Caki2 (cell line): Measurements from ENCODE around the gene SLC17A2. TPM values are rescaled to one million over a fixed set of nuclear protein-coding genes. Genes with fewer than 3 reads are reported as not detected.

Source experiments
- DNase-seq: peaks from one replicate; pipeline ENCODE4 v3.0.0-alpha.2; 2015; ENCODE audit warnings: low read depth
- in situ Hi-C: cut with HindIII; loops from 2 replicates; pipeline ENCODE4 v1.10.0; 2016; ENCODE audit warnings: low sequenced_read_pairs, low pct_unique_long_range_greater_than_20kb, mixed read lengths
- total RNA-seq: library from RNA; depleted of rRNA; stranded (reverse); fragments of >200 nt; shearing (Covaris generic); gene quantifications from 2 replicates; pipeline ENCODE4 v1.2.3, GENCODE V29; 2014; ENCODE audit warnings: low replicate concordance; rRNA removed

SLC17A2 gene, protein sequence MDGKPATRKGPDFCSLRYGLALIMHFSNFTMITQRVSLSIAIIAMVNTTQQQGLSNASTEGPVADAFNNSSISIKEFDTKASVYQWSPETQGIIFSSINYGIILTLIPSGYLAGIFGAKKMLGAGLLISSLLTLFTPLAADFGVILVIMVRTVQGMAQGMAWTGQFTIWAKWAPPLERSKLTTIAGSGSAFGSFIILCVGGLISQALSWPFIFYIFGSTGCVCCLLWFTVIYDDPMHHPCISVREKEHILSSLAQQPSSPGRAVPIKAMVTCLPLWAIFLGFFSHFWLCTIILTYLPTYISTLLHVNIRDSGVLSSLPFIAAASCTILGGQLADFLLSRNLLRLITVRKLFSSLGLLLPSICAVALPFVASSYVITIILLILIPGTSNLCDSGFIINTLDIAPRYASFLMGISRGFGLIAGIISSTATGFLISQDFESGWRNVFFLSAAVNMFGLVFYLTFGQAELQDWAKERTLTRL
- total RNA-seq: not detected in 2 replicates

DNA sequence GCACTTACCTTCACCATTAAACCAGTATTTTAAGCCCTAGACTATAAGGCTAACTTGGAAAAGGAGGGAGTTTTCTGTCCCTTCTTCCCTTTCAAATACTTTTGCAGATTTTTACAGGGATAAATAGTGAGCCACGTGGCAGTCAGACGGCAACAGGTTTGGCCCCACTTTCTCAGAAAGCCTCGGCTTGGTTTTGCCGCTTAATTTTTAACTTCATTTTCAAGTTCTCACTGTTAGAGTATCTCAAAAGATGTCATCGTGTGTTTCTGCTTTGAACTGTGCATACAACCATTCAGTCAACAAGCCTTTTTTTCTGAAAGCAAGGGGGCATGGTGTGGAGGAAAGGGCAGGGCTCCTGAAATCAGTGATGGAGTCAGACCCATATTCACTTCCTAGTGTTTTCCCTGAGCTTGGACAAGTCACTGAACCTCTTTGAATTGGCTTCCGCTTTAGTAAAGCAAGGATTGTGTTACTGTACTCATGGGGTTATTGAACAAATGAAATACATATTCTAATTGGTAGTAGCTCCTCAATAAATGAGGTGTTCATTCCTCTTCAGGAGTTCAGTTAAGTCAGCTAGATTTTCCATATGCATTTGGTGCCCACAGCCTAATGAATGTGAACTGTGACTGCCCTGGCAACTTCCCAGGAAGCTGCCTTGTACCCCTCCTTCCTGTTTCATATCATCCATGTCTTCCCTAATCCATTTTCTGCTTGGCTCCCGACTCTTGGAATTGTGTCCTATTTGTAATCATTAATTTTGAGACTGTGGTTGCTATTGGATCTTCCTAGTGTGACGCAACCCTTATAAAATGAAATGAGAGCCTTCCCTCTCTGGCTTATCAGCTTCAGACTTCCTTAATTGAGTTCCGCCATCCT is at the start of gene SLC17A2:
TSS of gene SLC17A2 (minus strand) at position 160 of the 879 bp plus-strand sequence. CDS start 4,895 bp downstream, outside the sequence.
- DNase-seq: no peak
- in situ Hi-C loops: no loop called here

DNA sequence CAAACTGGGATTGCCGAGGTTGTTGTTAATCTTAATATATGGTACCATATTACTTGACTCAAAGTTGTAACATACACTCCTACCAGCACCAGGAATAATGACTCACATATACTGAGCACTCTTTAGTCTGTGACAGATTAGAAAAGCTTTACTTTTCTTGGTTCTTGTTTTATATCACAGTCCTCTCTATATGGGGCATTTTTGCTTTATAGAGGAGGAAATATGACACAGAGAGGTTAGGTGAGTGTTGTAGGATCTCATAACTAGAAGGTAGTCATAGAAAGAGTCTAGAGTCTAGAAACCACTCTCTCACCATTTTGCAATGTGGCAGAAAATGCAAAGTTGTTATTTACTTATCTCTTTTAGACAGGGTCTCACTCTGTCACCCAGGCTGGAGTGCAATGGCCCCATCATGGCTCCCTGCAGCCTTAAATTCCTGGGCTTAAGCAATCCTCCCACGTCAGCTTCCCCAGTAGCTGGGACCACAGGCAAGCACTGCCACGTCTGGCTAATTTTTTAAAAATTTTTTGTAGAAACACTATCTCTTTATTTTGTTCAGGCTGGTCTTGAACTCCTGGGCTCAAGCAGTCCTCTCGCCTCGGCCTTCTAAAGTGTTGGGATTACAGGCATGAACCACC is 45.6 kb upstream of the SLC17A2 start:
- in situ Hi-C loops: no loop called here
- DNase-seq: no peak

DNA sequence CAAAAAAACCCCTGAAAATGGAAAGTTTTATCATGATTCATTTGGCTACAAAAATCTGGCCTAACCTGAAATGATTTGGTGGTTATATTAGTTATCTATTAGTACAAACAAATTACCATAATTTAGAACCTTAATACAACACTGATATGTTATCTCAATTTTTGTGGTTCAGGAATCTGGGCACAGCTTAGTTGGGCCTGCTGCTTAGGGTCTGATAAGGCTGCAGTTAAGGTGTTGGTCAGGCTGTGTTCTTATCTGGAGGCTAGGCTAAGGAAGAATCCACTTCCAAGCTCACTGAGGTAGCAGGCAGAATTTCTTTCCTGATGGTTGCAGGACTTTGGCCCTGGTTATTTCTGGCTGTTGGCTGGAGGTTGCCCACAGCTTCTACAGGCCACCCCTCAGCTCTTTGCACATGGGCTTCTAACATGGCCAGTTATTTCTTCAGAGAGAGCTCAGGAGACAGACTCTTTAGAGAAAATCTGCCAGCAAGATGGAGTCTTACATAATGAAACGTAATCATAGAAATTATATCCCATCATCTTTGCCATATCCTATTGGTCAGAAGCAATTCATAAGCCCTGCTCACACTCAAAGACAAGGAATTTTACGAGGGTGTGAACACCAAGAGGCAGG is 43.5 kb upstream of the SLC17A2 start:
- in situ Hi-C loops: no loop called here
- DNase-seq: no peak

DNA sequence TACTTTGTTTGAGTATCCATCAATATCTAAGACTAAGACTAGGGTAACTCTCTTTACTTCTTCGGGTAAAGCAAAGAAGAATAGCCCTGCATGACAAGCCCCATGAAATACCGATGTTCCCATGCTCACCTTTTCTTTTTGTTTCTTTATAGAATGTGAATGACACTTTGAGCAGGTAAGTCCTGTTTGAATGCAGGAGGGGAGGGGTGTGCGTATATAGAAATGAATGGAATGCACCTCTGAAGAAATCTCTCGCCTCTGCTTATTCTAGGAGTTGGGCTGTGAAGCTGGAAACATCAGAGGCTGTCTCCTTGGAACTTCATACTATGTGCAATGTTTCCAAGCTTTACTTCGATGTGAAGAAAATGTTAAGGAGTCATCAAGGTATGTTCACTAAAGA is 42.4 kb upstream of the SLC17A2 start:
- in situ Hi-C loops: no loop called here
- DNase-seq: no peak

DNA sequence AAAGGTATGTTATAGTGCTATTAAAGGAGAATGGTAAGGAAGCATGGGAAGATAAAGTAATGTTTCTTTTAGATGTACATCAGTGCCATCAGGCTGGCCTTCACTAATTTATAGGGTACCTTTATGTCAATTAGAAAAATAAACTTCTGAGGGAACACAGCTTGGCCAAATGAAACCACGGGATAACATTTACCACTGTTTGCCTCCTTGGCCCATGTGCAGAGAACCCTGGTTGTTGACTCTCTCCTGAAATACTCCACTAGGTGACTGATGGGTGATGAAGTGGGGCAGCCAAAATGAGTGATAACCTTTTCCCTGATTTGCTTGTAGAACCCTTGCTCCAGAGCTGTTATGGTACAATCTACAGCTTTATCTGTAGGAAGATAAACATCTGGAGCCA is 41.6 kb upstream of the SLC17A2 start:
- in situ Hi-C loops: no loop called here
- no peak for DNase-seq

DNA sequence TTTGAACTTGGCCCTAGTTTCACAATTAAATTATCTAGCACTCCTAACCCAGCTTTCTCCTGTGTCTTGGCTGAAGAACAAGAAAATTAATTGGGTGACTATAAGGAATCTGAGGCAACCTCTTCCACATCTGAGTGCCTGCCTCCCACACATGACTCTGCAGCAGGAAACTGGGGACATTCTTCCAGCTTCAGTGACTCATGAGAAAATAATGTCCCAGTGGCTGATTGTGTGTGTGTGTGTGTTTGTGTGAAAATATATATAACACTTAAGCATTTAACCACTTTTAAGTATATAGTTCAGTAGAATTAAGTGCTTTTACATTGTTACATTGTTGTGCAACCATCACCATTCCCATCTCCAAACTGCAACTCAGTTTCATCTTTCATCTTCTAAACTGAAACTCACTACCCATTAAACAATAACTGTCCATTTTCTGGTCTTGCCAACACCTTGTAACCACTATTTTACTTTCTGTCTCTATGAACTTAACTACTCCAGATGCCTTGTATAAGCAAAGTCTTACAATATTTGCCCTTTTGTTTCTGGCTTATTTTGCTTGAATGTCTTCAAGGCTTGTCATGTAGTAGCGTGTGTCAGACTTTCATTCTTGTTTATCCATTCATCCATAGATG is 40.8 kb upstream of the SLC17A2 start:
- peak; percentile 88 for DNase-seq
- in situ Hi-C loops: no loop called here

DNA sequence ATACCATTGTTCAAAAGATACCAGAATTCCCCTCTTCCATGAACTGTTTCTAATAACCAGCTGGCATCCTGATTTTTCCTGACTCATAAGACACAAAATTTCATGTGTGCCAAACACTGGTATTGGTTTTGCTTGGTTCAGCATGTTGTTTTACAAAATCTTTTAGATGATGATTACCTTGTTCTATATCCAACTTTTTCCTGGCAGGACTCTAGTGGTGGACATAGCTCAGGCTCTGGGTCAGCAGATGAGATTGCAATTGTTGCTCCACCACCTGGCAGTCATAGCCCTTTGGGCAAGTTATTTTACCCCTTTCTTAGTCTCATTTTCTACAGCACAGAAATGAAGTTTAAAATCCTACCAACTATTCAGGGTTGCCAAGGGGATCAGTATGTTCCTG is 38.3 kb upstream of the SLC17A2 start:
- DNase-seq: no peak
- in situ Hi-C loops: no loop called here

DNA sequence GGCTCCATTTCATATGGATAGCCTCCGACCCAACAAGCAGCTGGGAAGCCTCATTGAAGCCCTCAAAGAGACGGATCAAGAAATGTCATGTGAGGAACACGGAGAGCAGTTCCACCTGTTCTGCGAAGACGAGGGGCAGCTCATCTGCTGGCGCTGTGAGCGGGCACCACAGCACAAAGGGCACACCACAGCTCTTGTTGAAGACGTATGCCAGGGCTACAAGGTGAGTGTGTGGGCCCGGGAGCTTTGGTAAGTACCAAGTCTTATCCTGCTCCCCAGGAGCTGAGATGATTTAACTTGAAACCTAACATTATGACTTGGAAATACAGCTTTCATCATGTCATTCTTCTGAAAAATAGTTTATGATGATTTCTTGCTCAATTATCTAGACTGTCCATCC is 36.2 kb upstream of the SLC17A2 start:
- DNase-seq: no peak
- in situ Hi-C loops: no loop called here

DNA sequence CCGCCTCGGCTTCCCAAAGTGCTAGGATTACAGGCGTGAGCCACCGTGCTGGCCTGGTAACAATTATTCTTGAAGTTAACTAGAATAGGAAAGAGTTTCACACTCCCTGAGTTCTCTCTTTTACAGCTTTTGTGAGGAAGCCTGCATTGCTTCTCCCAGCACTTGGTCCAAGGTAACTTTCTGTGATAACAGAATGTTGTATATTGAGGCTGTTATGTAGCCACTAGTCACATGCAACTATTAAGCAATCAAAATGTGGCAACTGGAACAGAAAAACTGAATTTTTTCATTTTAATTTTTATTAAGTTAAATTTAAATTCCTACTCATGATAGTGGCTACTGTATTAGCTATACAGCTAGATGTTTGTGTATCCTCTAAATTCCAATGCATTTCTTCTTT is 34.6 kb upstream of the SLC17A2 start:
- in situ Hi-C loops: no loop called here
- DNase-seq: no peak

DNA sequence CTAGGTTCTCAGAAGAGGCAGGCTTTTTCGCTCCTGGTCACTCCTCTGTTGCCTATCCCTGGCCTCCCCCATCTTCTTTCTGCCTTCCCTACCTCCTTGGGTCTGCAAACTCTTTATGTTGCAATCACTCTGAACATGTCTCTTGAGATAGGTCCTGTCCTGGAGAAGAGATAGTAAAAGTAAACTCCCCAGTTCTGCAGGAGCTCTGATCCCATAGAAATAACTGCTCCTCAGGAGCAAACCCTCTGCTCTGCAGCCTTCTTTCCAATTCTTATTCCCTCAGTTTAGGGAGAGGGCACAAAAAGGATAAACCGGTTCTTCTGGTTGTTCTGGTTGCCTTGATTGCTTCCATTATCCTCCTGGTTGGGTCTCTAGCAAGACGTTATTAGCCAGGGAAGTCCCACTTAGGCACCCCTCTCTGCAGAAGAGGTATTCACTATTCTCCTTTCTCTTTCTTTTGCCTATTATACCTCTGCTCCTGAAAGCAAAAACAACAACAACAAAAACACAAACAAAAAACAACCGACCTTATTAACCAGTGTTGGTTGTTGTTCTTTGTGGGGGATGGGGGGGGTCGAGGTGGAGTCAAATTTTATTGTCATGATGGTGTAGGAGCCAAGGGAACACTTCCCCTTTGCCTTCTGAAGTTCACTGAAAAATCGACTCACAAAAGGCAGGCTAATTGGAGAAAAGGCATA is 33.1 kb upstream of the SLC17A2 start:
- DNase-seq: no peak
- in situ Hi-C loops: no loop called here

DNA sequence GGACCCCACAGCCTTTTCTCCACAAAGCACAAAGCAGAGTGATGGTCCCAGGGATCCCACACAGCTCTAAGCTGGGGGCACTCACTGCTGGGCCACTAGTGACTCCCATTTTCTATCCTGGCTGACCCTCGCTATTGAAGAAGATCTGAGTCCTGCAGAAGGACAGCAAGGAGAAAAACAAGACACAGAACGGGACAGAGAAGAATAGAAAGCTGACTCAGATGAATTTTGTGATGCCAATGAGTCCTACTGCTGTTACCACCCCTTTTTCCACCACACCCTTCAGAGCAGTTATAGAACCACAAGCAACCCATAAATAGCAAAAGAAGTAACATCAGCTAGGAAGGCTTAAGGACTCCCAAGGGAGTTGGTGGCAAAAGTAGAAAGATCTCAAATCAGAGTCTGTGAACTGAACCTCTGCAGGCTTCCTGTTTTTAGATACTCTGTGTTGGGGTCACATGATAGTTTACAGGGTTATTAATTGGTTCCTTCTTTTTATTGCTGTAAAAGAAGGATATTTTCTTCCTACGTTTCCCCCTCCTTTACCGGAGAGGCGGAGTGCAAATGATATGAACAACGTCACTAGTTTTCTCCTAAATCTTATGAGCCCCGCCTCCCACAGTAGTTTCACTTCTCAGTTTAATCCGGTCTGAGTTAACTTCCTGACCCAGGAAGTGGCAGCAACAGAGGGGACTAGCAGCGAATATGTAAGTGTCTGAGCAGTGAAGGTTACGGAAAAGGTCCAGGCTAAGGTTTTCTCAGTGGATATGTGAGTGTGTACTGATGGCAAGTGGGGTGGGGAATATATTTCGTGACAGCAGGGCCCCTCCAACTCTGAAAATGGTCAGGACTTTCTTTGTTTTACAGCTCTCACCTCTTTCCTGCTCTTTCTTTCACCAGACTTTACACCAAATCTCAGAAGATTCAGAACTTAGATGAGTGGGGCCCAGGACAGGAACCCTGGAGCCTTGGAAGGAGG is 31.9 kb upstream of the SLC17A2 start, which contains the start of gene TRIM38:
TSS of gene TRIM38 (plus strand) at position 654 of the 979 bp plus-strand sequence. CDS start 3,721 bp downstream, outside the sequence.
- in situ Hi-C loops: no loop called here
- DNase-seq: peak; percentile 87

DNA sequence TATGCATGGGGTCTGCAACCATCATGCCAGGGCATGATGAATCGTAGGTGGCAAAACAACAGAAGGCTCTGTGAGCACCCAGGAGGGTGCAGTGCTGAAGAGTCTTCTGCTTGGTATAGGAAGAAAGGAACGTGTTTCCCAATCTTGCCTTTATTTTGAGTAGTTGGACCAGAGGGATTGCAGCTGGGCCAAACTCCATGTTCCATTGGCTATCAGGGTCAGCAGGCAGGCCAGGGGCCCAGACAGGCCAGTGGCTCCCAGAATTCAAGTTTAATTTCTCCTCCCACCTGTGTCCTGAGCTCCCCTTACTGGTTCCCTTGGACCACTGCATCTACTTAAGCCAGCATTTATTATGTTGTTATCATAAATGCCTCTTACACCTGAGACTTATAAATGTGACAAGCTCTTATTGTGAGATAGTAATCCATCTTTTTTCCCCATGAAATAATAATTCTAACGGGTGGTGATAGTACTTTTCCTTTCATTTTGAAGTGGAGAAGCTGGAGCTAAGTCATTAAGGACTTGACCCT is 31.2 kb upstream of the SLC17A2 start:
- no peak for DNase-seq
- in situ Hi-C loops: no loop called here

DNA sequence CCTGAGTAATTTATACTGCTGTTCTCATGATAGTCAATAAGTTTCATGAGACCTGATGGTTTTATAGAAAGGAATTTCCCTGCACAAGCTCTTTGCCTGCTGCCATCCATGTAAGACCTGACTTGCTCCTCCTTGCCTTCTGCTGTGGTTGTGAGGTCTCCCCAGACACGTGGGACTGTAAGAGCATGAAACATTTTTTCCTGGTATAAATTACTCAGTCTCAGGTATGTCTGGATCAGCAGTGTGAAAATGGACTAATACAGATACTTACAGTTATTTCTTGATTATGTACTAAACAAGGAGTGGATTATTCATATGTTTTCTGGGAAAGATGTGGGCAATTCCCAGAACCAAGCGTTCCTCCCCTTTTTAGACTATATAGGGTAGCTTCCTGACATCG is 30.2 kb upstream of the SLC17A2 start:
- no peak for DNase-seq
- in situ Hi-C loops: no loop called here

DNA sequence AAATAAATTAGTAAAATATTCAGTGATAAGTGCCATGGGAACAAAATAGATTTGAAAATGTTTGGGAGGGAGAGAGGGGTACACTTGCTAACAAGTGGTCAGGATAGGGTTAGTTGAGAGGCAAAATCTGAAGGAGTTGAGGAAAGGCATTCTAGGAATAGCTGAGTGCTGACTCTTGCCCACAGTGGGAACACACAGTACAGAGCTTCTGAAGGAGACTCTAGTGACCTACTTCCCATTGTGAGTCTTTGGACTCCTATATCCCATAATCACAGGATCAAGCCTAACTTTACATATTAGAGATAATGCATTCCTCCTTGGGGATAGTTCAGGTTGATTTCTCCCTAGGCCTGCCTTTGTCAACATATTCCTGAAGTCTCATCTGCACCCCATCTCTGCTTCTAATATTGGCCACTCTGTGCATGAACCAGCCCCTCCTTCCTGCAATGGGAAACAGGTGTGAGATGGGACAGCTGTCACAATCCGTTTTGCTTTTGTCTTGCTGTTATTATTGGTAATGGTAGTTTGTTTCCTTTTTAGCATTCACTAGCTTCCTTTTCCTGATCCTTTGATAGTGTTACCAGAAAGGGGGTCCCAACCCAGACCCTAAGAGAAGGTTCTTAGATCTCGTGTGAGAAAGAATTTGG is 29.5 kb upstream of the SLC17A2 start:
- no peak for DNase-seq
- in situ Hi-C loops: no loop called here

DNA sequence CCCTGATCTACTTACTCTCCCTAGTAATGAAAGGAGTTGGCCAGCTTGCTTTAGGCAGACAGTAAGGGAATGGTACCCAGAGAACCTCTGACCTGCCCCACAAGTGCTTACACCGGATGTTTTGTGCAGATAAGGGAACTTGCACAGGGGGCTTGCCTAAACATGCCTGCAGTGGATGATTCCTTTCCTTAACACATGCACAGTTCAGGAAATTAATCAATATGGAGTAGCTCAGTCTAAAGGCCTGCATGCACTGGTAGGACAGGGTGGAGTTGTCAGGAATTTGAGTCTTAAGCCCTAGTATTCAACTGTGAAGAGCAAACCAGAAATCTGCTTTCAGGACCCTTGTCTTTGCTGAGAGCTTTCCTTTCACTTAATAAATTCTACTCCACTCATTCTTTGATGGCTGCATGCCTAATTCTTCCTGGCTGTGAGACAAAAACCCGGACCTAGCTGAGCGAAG is 28.2 kb upstream of the SLC17A2 start:
- in situ Hi-C loops: no loop called here
- no peak for DNase-seq
